ENCODE measurements around the gene CNTFR. TPM values are rescaled to one million over a fixed set of nuclear protein-coding genes. Genes with fewer than 3 reads are reported as not detected.

CNTFR gene
- polyA plus RNA-seq, 10 donors: 24.5 to 98.6 (median 54.8) TPM

- peak in 1 of 3 donors; percentile 23 for DNase-seq
Observed at GRCh38 chr9:34557426-34558321, 31.9 kb downstream of the CNTFR start.

- DNase-seq: no peak
Observed at GRCh38 chr9:34556949-34557348, 32.6 kb downstream of the CNTFR start.

GRCh38 chr9:34555936-34556525, 33.5 kb downstream of the CNTFR start:
- DNase-seq: no peak

GRCh38 chr9:34555500-34555899, 34.0 kb downstream of the CNTFR start:
- DNase-seq: peak in 1 of 3 donors; percentile 30

GRCh38 chr9:34555002-34555348, 34.5 kb downstream of the CNTFR start:
- DNase-seq: peak in 2 of 3 donors; percentile 47 to 76

- no peak for DNase-seq
Observed at GRCh38 chr9:34554211-34555001, 35.1 kb downstream of the CNTFR start.

- no peak for DNase-seq
Observed at GRCh38 chr9:34553511-34554021, 36.0 kb downstream of the CNTFR start.

- DNase-seq: no peak
Observed at GRCh38 chr9:34552986-34553385, 36.5 kb downstream of the CNTFR start.

- DNase-seq: no peak
Observed at GRCh38 chr9:34552606-34552981, 36.9 kb downstream of the CNTFR start.

GRCh38 chr9:34551751-34552605, 37.5 kb downstream of the CNTFR start:
- no peak for DNase-seq

- DNase-seq: no peak
Observed at GRCh38 chr9:34550681-34551270, 38.7 kb downstream of the CNTFR start.

- DNase-seq: no peak
Observed at GRCh38 chr9:34550016-34550680, 39.4 kb downstream of the CNTFR start.

- DNase-seq: no peak
Observed at GRCh38 chr9:34549407-34549732, 40.2 kb downstream of the CNTFR start.

- peak in 2 of 3 donors; percentile 79 to 90 for DNase-seq
Observed at GRCh38 chr9:34547960-34548611, 41.4 kb downstream of the CNTFR start.

- DNase-seq: peak in 2 of 3 donors; percentile 55 to 76
Observed at GRCh38 chr9:34546834-34547827, 42.4 kb downstream of the CNTFR start.

- no peak for DNase-seq
Observed at GRCh38 chr9:34546102-34546833, 43.3 kb downstream of the CNTFR start.

- DNase-seq: no peak
Observed at GRCh38 chr9:34545497-34545896, 44.0 kb downstream of the CNTFR start.

GRCh38 chr9:34544035-34544434, 45.5 kb downstream of the CNTFR start:
- no peak for DNase-seq

Measured in muscle of back (tissue), 11 donors.